ENCODE data around the gene FER.

FER gene

DNA sequence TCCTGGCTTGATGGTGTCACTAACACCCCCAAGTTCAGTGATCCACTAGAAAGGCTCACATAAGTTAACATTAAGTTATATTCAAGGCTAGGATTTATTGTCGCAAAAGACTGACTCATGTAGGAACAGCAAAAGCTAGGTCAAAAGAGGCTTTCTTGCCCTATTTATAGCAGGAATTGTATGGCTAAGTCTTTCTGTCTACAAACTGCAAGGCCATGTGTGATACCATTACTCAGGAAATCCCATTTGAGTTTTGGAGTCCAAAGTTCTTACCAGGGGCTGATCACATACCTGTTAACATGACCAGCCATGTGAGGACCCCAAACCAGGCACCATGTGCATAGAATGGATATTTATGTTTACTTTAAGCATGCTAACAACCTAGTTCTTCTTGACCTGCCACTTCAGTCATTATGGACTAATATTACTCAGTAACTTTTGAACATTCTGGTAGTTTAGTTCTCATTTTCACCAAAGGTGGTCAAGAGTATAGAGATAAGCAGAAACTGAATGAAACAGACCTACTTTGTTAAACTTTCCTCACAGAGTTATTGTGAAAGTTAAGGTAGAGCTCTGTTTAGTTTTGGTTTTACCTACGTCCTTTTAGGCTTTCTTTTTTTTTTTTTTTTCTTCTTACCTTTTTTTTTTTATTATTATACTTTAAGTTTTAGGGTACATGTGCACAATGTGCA, 281.1 kb downstream of the FER start:
- no peak overlapping the region for H3K4me3 ChIP-seq (ENCODE audit: low read depth, low read length)
- no peak for DNase-seq (ENCODE audit: low read depth)
- TF ChIP-seq, protein P1, sequence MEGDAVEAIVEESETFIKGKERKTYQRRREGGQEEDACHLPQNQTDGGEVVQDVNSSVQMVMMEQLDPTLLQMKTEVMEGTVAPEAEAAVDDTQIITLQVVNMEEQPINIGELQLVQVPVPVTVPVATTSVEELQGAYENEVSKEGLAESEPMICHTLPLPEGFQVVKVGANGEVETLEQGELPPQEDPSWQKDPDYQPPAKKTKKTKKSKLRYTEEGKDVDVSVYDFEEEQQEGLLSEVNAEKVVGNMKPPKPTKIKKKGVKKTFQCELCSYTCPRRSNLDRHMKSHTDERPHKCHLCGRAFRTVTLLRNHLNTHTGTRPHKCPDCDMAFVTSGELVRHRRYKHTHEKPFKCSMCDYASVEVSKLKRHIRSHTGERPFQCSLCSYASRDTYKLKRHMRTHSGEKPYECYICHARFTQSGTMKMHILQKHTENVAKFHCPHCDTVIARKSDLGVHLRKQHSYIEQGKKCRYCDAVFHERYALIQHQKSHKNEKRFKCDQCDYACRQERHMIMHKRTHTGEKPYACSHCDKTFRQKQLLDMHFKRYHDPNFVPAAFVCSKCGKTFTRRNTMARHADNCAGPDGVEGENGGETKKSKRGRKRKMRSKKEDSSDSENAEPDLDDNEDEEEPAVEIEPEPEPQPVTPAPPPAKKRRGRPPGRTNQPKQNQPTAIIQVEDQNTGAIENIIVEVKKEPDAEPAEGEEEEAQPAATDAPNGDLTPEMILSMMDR (IDR thresholded peaks at IDR 0.05; ENCODE audit: low read depth, low read length, missing control alignments): no peak

DNA sequence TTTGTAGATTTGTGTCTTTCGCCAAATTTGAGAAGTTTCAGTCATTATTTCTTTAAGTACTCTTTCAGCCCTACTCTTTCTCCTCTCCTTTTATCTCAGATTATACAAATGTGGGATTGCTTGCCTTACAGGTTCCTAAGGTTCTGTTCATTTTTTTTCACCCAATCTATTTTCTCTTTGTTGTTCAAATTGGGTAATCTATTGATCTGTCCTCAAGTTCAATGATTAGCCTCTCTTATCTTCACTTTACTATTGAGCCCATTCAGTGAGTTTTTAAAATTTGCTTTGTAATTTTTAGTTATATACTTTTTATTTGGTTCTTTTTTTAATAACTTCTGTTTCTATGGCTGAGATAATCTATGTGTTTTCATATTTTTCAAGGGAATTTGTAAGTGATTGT, 282.1 kb downstream of the FER start:
- DNase-seq (ENCODE audit: low read depth): no peak
- TF ChIP-seq, protein P1 (IDR thresholded peaks at IDR 0.05; ENCODE audit: low read depth, low read length, missing control alignments): no peak
- no peak overlapping the region for H3K4me3 ChIP-seq (ENCODE audit: low read depth, low read length)

DNA sequence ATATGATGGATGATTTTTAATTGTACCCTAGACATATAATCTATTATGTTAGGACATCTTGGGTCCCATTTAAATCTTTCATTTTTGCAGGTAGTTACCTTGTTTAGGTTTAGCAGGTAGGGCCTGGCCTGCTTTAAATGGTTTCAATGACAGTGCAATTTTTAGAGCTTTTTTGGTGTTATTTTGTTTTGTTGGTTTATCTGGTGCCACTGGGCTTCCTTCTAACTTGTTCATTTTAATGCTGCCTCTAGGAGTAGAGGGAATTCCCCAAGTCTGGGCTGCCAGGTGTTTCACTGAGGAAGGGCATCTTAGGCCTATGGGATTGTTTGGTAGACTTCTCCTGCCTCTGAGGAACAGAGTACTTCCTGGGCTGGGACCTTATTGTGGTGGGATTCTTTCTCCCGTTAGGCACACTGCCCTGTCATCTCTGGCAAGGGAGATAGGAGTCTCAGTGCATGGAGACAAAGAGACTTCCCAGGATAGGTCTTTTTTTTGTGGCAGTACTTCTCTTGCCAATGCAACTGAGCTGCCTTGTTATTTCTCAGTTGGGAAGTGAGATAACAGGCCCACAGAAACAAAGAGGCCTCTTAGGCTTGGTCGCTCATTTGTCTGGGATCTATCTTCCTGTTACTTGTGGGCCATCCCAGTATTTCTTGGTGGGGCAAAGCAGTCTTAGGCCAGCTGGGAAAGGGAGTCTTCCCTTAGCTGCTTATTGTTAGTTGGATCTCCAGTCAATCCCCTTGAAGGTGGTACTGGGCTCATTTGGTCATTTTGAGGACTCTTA, 282.9 kb downstream of the FER start:
- H3K4me3 ChIP-seq (ENCODE audit: low read depth, low read length): no peak overlapping the region
- no peak for DNase-seq (ENCODE audit: low read depth)
- TF ChIP-seq, protein P1 (IDR thresholded peaks at IDR 0.05; ENCODE audit: low read depth, low read length, missing control alignments): no peak

DNA sequence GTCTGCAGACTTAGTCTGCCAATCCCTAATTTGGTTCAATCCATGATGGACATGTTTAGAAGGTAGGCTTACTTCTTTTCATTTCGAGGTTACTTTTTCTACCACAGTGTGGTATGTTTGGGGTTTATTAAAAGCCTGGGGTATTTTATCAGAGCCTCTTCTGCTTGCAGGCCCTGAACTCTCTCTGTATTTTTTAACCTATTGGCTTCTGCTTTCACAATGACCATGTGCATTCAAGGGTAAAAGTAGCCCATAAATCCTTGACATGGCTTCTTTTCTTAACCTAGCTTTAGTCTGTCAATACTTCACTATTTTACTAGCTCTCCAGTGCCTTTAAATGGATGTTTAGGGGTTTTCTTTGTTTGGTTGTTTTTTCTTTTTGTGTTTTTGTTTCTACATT, 286.6 kb downstream of the FER start:
- no peak overlapping the region for H3K4me3 ChIP-seq (ENCODE audit: low read depth, low read length)
- no peak for DNase-seq (ENCODE audit: low read depth)
- TF ChIP-seq, protein P1 (IDR thresholded peaks at IDR 0.05; ENCODE audit: low read depth, low read length, missing control alignments): no peak

DNA sequence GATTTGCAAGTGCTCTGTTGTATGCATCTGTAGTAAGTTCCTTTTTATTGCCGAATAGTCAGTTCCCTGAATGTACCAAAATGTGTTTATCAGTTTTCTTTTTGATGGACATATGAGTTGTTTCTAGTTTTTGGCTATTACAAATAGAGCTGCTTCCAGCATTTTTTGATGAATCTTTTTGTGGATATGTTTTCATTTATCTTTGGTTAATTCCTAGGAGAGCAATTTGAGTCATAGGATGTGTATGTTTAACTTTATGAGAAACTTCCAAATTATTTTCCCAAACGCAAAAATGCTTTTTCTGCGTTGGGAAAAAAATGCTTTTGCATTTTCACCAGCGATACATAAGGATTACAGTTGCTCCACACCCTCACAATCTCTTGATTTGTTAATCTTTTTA, 287.7 kb downstream of the FER start:
- TF ChIP-seq, protein P1 (IDR thresholded peaks at IDR 0.05; ENCODE audit: low read depth, low read length, missing control alignments): no peak
- no peak for DNase-seq (ENCODE audit: low read depth)
- H3K4me3 ChIP-seq (ENCODE audit: low read depth, low read length): no peak overlapping the region

DNA sequence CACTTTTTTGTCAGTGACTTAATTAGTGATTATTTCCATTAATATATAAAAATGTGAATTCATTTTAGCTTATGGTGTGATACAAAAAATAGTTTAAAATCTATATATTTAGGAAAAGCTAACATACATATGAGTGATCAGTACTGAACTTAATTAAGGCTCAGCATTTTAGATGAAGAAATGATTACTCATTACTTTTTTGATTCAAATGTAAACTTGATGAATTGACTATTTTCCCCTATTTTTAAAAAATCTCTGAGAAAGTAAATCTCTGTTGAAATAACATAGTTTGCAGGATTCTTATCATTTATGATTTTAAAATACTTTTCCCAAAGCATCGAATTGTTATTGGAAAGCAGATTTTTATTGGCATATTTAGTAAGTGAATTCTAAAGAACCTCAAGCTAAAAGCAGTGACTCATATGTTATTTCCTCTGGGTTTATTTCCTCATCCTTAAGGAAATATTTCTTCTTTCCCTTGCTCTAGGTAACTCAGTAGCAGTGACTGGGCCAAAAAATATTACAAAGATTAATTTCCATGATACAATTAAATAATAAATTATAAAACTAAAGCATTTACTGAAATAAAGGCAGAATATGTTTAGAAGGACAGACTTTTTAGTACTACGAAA, 290.6 kb downstream of the FER start:
- DNase-seq (ENCODE audit: low read depth): no peak
- TF ChIP-seq, protein P1 (IDR thresholded peaks at IDR 0.05; ENCODE audit: low read depth, low read length, missing control alignments): no peak
- no peak overlapping the region for H3K4me3 ChIP-seq (ENCODE audit: low read depth, low read length)
